ENCODE data around the gene AP2B1. TPM values are rescaled to one million over a fixed set of nuclear protein-coding genes. Genes with fewer than 3 reads are reported as not detected.

Gene AP2B1
- total RNA-seq (100 to 1,000 TPM; 163 to 178 TPM), polyA plus RNA-seq (67.9 TPM)

DNA sequence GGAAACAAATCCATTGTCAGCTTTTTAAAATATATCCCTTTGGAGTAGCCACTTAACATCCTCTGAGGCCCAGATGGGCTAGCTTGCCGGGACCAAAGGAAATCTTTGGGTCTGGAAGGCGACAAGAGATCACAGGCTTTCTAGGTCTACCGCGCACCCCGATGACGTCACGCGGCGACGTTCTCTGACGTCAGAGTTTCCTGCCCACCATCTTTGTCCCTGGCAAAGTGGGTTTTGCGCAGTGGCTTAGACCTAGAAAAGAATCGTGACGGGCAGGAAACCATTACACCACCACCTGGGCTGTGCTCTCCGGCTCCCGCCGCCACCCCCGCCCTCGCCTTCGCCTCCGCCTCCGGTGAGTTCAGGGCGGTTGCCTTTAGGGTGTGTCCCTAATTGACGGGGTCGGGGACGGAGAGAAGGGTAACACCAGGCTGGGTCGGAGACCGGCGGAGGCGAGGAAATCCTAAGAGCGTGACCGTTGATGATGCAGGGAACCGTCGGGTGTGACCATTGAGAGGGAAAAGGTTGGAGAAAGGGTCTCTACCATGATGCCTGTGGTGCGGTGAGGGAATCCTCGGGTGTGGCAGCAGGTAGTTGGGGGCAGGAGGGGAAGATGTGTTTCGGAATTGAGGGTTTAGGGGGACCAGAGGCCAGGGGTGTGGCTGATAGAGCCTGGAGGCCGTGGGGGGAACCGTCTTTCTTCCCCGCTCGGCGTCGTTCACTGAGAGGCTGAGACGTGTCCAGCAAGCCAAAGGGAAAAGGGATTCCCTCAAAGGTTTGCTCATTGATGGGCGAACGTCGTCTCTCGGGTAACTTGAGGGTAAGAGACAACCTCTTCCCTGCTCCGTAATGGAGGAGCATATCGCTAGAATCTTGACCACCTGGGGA is at the start of gene AP2B1:
TSS of gene AP2B1 (plus strand) at position 249 of the 888 bp plus-strand sequence. CDS start 6,709 bp downstream, outside the sequence.
- Mint-ChIP-seq H3K4me1 (peaks cover 35 to 51% (median 41%) of the 10 kb centered on the region in 3 donors), H3K36me3 (peaks cover 0 to 15% (median 0%) of the 10 kb centered on the region in 3 donors), H3K4me3 (peak within 1 kb of the TSS; percentile 93 to 98 (median 95)), H3K27me3 (peaks cover 0 to 3% of the 10 kb centered on the region in 2 donors), H3K9me3 (no peaks in the 10 kb centered on the region), H3K27ac (peak within 1 kb of the TSS; percentile 91 to 99 (median 98))
- Histone ChIP-seq H3K4me3 (ENCODE audit: low read length) (peak within 1 kb of the TSS; percentile 98), H3K4me1 (ENCODE audit: insufficient read depth, low read length) (peaks cover 21% of the 10 kb centered on the region), H3K27ac (ENCODE audit: low read depth, low read length) (peak within 1 kb of the TSS; percentile 96), H3K27me3 (ENCODE audit: insufficient read depth, low read length, poor library complexity, severe bottlenecking) (no peaks in the 10 kb centered on the region), H3K36me3 (ENCODE audit: insufficient read depth, low read length) (no peaks in the 10 kb centered on the region), H3K9me3 (ENCODE audit: low read length) (no peaks in the 10 kb centered on the region)
- CTCF ChIA-PET, result interaction anchor here (0.6 to 1.5 kb wide), 3 partner anchors 9 to 222 kb away, joined by 3 to 7 read pairs (median 3); partner anchors contain the start of genes PEX12 and TAF15
- peak; percentile 90 to 98 (median 98) for DNase-seq
- POLR2A ChIA-PET, result interaction anchor here (0.5 to 1.6 kb wide), 5 partner anchors 9 to 274 kb away, joined by 3 to 25 read pairs (median 4); partner anchors contain the start of genes PEX12 and TAF15

DNA sequence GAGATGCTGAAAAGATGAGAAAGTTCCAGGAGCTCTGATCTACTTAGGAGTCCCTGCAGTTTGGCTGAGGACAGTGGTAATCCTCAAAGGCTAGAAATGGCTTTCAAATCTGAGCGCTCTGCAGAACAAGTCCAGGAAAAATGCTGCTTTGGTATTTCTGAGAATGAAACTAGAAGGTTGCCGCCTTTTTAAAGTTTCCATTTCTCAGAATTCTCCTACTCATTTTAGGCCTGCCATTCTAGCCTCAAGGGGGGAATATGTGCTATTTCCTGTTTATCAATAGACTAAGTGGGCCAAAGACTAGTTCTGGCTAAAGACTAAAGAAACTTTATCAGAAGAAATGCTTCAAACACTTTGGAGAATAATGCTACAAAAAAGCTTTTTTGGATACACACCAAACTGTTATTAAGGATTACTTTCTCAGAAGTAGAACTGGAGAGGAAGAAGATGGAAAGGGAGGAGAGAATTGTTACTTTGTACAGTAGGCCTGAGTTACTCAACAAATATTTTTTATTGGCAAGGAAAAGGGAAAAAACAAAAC is 49.5 kb upstream of the AP2B1 start, which contains the start of gene SLFN12L:
TSS of gene SLFN12L (minus strand) at position 78 of the 541 bp plus-strand sequence. CDS start 15,314 bp downstream, outside the sequence.
- Histone ChIP-seq H3K27me3 (ENCODE audit: insufficient read depth, low read length, poor library complexity, severe bottlenecking) (no peaks in the 10 kb centered on the region), H3K9me3 (ENCODE audit: low read length) (no peaks in the 10 kb centered on the region), H3K27ac (ENCODE audit: low read depth, low read length) (peak within 1 kb of the TSS; percentile 55), H3K4me3 (ENCODE audit: low read length) (peak within 1 kb of the TSS; percentile 72), H3K36me3 (ENCODE audit: insufficient read depth, low read length) (no peaks in the 10 kb centered on the region), H3K4me1 (ENCODE audit: insufficient read depth, low read length) (peaks cover 45% of the 10 kb centered on the region)
- peak in 2 of 5 donors; percentile 45 to 58 for DNase-seq
- Mint-ChIP-seq H3K4me1 (peaks cover 40 to 62% (median 52%) of the 10 kb centered on the region in 3 donors), H3K4me3 (peak within 1 kb of the TSS; percentile 85 to 95 (median 91)), H3K27me3 (no peaks in the 10 kb centered on the region), H3K9me3 (no peaks in the 10 kb centered on the region), H3K36me3 (peaks cover 5 to 32% (median 12%) of the 10 kb centered on the region in 3 donors), H3K27ac (peak within 1 kb of the TSS; percentile 91 to 100 (median 94))
- CTCF ChIA-PET, result interaction anchor here (0.7 to 13.3 kb wide), 11 partner anchors 50 to 368 kb away, joined by 3 to 167 read pairs (median 8); partner anchors contain the start of genes SLFN13 and SLFN5
- POLR2A ChIA-PET, result interaction anchor here (0.6 to 4.5 kb wide), 7 partner anchors 16 to 473 kb away, joined by 6 to 27 read pairs (median 9); partner anchors contain the start of genes SLFN11 and SLFN5

DNA sequence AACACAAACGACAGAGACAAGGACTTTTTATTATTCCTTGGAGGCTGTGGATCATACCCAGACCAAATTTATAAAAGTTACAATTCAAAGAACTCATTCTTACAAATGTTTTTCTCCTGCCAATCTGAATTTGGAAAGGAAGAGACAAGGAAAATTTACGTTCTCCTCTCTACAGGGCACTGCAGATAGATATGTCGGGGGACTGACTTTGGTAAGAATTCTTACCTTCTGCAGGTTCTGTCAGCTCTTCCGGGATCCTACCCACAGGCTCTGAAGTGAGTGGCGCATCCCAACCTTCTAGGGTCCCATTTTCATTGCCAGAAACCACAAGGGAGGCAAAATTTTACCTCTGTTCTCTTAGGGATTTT is 47.5 kb upstream of the AP2B1 start:
- POLR2A ChIA-PET, result interaction anchor here (0.6 to 2.0 kb wide), 9 partner anchors 39 to 326 kb away, joined by 3 to 22 read pairs (median 5); partner anchors contain the start of genes PEX12, SLFN11 and SLFN5
- Mint-ChIP-seq H3K27me3 (no peaks in the 10 kb centered on the region), H3K27ac (peak overlapping the region; percentile 91 to 100 (median 97)), H3K36me3 (peaks cover 1 to 32% (median 6%) of the 10 kb centered on the region in 3 donors), H3K4me3 (peak overlapping the region; percentile 85 to 95 (median 91)), H3K4me1 (peaks cover 43 to 60% (median 53%) of the 10 kb centered on the region in 3 donors), H3K9me3 (no peaks in the 10 kb centered on the region)
- Histone ChIP-seq H3K4me3 (ENCODE audit: low read length) (peak overlapping the region; percentile 71), H3K36me3 (ENCODE audit: insufficient read depth, low read length) (no peaks in the 10 kb centered on the region), H3K9me3 (ENCODE audit: low read length) (no peaks in the 10 kb centered on the region), H3K27me3 (ENCODE audit: insufficient read depth, low read length, poor library complexity, severe bottlenecking) (no peaks in the 10 kb centered on the region), H3K4me1 (ENCODE audit: insufficient read depth, low read length) (peaks cover 39% of the 10 kb centered on the region), H3K27ac (ENCODE audit: low read depth, low read length) (peak overlapping the region; percentile 44)
- no peak for DNase-seq
- CTCF ChIA-PET, result interaction anchor here (0.6 to 13.3 kb wide), 24 partner anchors 18 to 372 kb away, joined by 3 to 167 read pairs (median 6); partner anchors contain the start of genes AP2B1, PEX12, SLFN13 and SLFN5

DNA sequence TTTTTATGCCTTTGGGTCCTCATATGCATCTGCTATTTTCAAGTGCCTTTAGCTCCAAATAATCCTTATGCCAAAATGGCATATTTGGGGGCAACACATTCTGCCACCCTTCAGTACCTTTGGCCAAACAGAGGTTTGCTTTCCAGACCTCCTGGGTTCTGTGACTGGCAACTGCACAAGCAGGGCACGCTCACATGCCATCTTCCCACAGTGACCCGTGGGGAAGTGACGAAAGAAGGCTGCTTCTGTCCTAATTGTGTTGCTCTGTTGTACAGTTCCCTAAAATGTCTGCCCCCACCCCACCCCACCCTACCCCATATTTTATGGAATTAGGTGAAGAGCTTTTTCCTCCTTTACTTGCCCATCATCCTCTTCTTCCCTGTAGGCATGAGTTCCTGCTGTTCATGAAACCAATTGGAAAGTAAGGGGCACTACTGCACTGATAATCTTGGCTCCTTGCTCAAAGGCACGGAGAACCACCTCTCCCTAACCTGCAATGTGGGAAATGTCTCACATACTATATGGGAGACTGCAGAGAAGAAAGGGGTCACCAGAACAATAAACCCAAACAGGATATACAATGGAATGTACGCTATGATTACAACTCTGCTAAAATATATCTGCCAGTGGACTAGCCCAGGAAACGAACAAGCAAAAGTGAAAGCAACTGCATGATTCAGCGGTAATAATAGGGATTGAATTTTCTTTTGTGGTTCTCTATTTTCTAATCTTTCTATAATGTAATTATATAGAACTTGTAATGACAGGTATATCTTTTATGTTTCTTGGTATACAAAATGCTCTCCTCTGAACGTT is 46.3 kb upstream of the AP2B1 start:
- POLR2A ChIA-PET, result interaction anchor here (2.0 kb wide), 1 partner anchor 227 kb away, joined by 22 read pairs; no protein-coding TSS in a partner anchor
- H3K4me3 ChIP-seq (ENCODE audit: low read length), result peak overlapping the region; percentile 71

DNA sequence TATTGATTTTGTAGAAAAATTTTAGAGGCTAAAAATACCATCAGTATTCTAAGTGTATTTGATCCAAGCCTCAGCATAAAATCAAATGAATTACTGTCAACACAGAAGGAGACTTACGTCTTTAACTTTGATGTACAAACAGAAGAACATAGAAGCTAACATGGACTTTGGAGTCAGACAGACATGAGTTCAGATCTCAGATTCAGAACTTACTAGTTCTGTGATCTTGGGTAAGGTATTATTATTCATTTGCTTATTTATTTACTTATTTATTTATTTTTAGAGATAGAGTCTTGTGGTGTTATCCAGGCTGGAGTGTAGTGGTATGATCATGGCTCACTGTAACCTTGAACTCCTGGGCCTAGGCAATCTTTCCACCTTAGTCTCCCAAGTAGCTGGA is 45.7 kb upstream of the AP2B1 start:
- Mint-ChIP-seq H3K9me3 (no peaks in the 10 kb centered on the region), H3K36me3 (peaks cover 1 to 24% (median 3%) of the 10 kb centered on the region in 3 donors), H3K4me1 (peaks cover 43 to 52% (median 51%) of the 10 kb centered on the region in 3 donors), H3K4me3 (peak overlapping the region; percentile 85 to 95 (median 91)), H3K27me3 (no peaks in the 10 kb centered on the region), H3K27ac (peak overlapping the region; percentile 91 to 100 (median 97))
- H3K4me3 ChIP-seq (ENCODE audit: low read length), result peak overlapping the region; percentile 71
- no peaks in the 10 kb centered on the region for H3K36me3 ChIP-seq (ENCODE audit: insufficient read depth, low read length)
- H3K4me1 ChIP-seq (ENCODE audit: insufficient read depth, low read length), result peaks cover 37% of the 10 kb centered on the region
- H3K27me3 ChIP-seq (ENCODE audit: insufficient read depth, low read length, poor library complexity, severe bottlenecking), result no peaks in the 10 kb centered on the region
- peak overlapping the region; percentile 74 for H3K27ac ChIP-seq (ENCODE audit: low read depth, low read length)
- ChIA-PET CTCF (interaction anchor here (0.6 to 13.3 kb wide), 5 partner anchors 26 to 371 kb away, joined by 3 to 167 read pairs (median 4); partner anchors contain the start of gene PEX12), POLR2A (interaction anchor here (1.6 kb wide), 1 partner anchor 11 kb away, joined by 3 read pairs; no protein-coding TSS in a partner anchor)
- no peak for DNase-seq
- H3K9me3 ChIP-seq (ENCODE audit: low read length), result no peaks in the 10 kb centered on the region

More for the DNA sequence above, 46.3 kb upstream of the AP2B1 start:
- Mint-ChIP-seq H3K4me1 (peaks cover 43 to 57% (median 51%) of the 10 kb centered on the region in 3 donors), H3K4me3 (peak overlapping the region; percentile 85 to 95 (median 91)), H3K27ac (peak overlapping the region; percentile 91 to 100 (median 97)), H3K36me3 (peaks cover 1 to 28% (median 3%) of the 10 kb centered on the region in 3 donors), H3K27me3 (no peaks in the 10 kb centered on the region), H3K9me3 (no peaks in the 10 kb centered on the region)
- no peaks in the 10 kb centered on the region for H3K36me3 ChIP-seq (ENCODE audit: insufficient read depth, low read length)
- H3K9me3 ChIP-seq (ENCODE audit: low read length), result no peaks in the 10 kb centered on the region
- peak in 4 of 5 donors; percentile 23 to 58 (median 43) for DNase-seq
- no peaks in the 10 kb centered on the region for H3K27me3 ChIP-seq (ENCODE audit: insufficient read depth, low read length, poor library complexity, severe bottlenecking)
- peaks cover 37% of the 10 kb centered on the region for H3K4me1 ChIP-seq (ENCODE audit: insufficient read depth, low read length)
- H3K27ac ChIP-seq (ENCODE audit: low read depth, low read length), result peak overlapping the region; percentile 74
- CTCF ChIA-PET, result interaction anchor here (1.0 to 13.3 kb wide), 4 partner anchors 38 to 370 kb away, joined by 4 to 167 read pairs (median 9); partner anchors contain the start of gene PEX12

DNA sequence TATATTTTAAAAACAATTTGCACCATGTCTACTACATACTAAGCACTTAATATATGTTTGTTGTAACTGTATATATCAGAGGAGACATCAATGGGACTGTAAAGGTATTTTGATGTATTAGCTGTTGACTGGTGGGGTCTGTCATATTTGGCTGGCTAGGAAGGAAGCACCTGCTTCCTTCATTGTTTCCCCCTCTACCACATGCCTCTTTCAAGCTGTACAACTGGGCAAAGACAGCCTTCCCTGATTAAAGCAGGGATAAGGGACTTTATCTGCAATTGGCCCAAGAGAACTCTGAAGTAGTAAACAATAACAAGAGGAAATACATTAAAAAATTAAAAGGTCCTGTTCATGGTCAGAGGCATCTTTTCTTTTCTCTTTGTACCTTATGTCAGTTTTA is 44.1 kb upstream of the AP2B1 start:
- CTCF ChIA-PET, result interaction anchor here (2.5 kb wide), 1 partner anchor 35 kb away, joined by 7 read pairs; the partner anchor contains the start of gene PEX12
- Mint-ChIP-seq H3K4me3 (peak overlapping the region in 1 of 7 donors; percentile 8), H3K27me3 (no peaks in the 10 kb centered on the region), H3K27ac (peak overlapping the region in 5 of 8 donors; percentile 15 to 84 (median 29)), H3K4me1 (peaks cover 39 to 57% (median 48%) of the 10 kb centered on the region in 3 donors), H3K9me3 (no peaks in the 10 kb centered on the region), H3K36me3 (peaks cover 1 to 10% (median 3%) of the 10 kb centered on the region in 3 donors)
- Histone ChIP-seq H3K4me1 (ENCODE audit: insufficient read depth, low read length) (peaks cover 34% of the 10 kb centered on the region), H3K27me3 (ENCODE audit: insufficient read depth, low read length, poor library complexity, severe bottlenecking) (no peaks in the 10 kb centered on the region), H3K36me3 (ENCODE audit: insufficient read depth, low read length) (no peaks in the 10 kb centered on the region), H3K27ac (ENCODE audit: low read depth, low read length) (no peak overlapping the region), H3K9me3 (ENCODE audit: low read length) (no peaks in the 10 kb centered on the region), H3K4me3 (ENCODE audit: low read length) (no peak overlapping the region)
- no peak for DNase-seq
- POLR2A ChIA-PET, result interaction anchor here (0.6 to 1.6 kb wide), 3 partner anchors 13 to 281 kb away, joined by 3 to 5 read pairs (median 3); no protein-coding TSS in a partner anchor
